Measurements from ENCODE around the gene GDPD3.
A peak's percentile ranks its signal among the peaks of the same experiment; 100 is the strongest.

The GDPD3 gene

GRCh38 chr16:30078744-30079143 is 34.6 kb downstream of the GDPD3 start:
- DNase-seq (ENCODE audit: low spot score): no peak

- no peak for DNase-seq (ENCODE audit: low spot score)
Observed at GRCh38 chr16:30077656-30078055, 35.7 kb downstream of the GDPD3 start.

GRCh38 chr16:30076276-30076791 is 37.0 kb downstream of the GDPD3 start:
- no peak for DNase-seq (ENCODE audit: low spot score)

- peak; percentile 98 for DNase-seq (ENCODE audit: low spot score)
Observed at GRCh38 chr16:30075503-30076275, 37.6 kb downstream of the GDPD3 start, which contains the start of gene PPP4C. Gene PPP4C, plus strand, starts transcription at chr16:30075994. Its CDS starts 384 bp downstream, at chr16:30076378.

- DNase-seq (ENCODE audit: low spot score): no peak
Observed at GRCh38 chr16:30070490-30070889, 42.8 kb downstream of the GDPD3 start.

- no peak for DNase-seq (ENCODE audit: low spot score)
Observed at GRCh38 chr16:30069611-30070462, 43.5 kb downstream of the GDPD3 start.

GRCh38 chr16:30068750-30069610 is 44.4 kb downstream of the GDPD3 start:
- DNase-seq (ENCODE audit: low spot score): no peak

GRCh38 chr16:30068333-30068732 is 45.0 kb downstream of the GDPD3 start:
- no peak for DNase-seq (ENCODE audit: low spot score)

- no peak for DNase-seq (ENCODE audit: low spot score)
Observed at GRCh38 chr16:30067584-30067916, 45.8 kb downstream of the GDPD3 start.

GRCh38 chr16:30066761-30067583 is 46.4 kb downstream of the GDPD3 start:
- DNase-seq (ENCODE audit: low spot score): no peak

GRCh38 chr16:30065943-30066760 is 47.2 kb downstream of the GDPD3 start:
- DNase-seq (ENCODE audit: low spot score): no peak

- DNase-seq (ENCODE audit: low spot score): peak; percentile 95
Observed at GRCh38 chr16:30065102-30065942, 48.0 kb downstream of the GDPD3 start, which contains the start of gene ALDOA. Gene ALDOA, plus strand, starts transcription at chr16:30065760. Its CDS starts 1,138 bp downstream, at chr16:30066898.

- DNase-seq (ENCODE audit: low spot score): no peak
Observed at GRCh38 chr16:30064729-30065101, 48.6 kb downstream of the GDPD3 start.

GRCh38 chr16:30063893-30064728 is 49.2 kb downstream of the GDPD3 start:
- peak; percentile 68 for DNase-seq (ENCODE audit: low spot score)

GRCh38 chr16:30063278-30063892 is 50.0 kb downstream of the GDPD3 start:
- DNase-seq (ENCODE audit: low spot score): no peak

GRCh38 chr16:30060836-30061554 is 52.3 kb downstream of the GDPD3 start:
- no peak for DNase-seq (ENCODE audit: low spot score)

GRCh38 chr16:30060346-30060745 is 53.0 kb downstream of the GDPD3 start:
- DNase-seq (ENCODE audit: low spot score): no peak

All from iPS-NIHi11 (cell line).